Aorta (tissue), 4 donors: Measurements from ENCODE around the gene NUTM1. TPM values are rescaled to one million over a fixed set of nuclear protein-coding genes. Genes with fewer than 3 reads are reported as not detected.

Experiments
- microRNA-seq, 2 donors: library from miRNA; unstranded; fragments of <30 nt; microRNA quantifications; one replicate each; pipeline ENCODE4 v1.2.0, GENCODE V29; 2020
- polyA plus RNA-seq, 2 donors: library from polyadenylated mRNA; stranded (reverse); fragments of 200-250 nt; gene quantifications; one replicate each; pipeline ENCODE4 v1.2.3, GENCODE V29; 2013
- total RNA-seq, 2 donors: library from RNA; stranded (reverse); fragmentation: NEBNext Ultra II Directional; extraction: Animal tissue kit (Norgen Biotek cat#: 25700); gene quantifications; one replicate each; pipeline ENCODE4 v1.2.1, GENCODE V29; 2021
- donor health status: healthy with polysubstance abuse.
- donor health status: Bipolar disorder and iron deficiency.
- donor health status: DM: no; HTN: no; CAD: no.
- donor health status: DM: yes; HTN: yes; CAD: no.

The NUTM1 gene
- total and polyA plus RNA-seq, 4 donors: not detected

Small RNAs within 50 kb of the gene (microRNA-seq; reads per million reads assigned to microRNA genes)
- 0 reads per million in 2 donors for gene MIR1233-1

Other genes with a start within 250 kb of the NUTM1 start
- 10 to 100 TPM; 53.5 to 60.1 TPM for gene EMC7, start 241.5 kb upstream of the NUTM1 start, total RNA-seq
- gene EMC7, start 241.5 kb upstream of the NUTM1 start, polyA plus RNA-seq: 10 to 100 TPM; 65.4 to 91.5 TPM
- 1 to 10 TPM; 1.7 TPM for gene PGBD4, start 241.2 kb upstream of the NUTM1 start, total RNA-seq
- 1 to 10 TPM in 1 of 2 donors, under 1 TPM in 1; 0.13 to 1.4 TPM for gene PGBD4, start 241.2 kb upstream of the NUTM1 start, polyA plus RNA-seq
- gene KATNBL1, start 133.2 kb upstream of the NUTM1 start, total RNA-seq: 10 to 100 TPM; 64.5 to 64.7 TPM
- gene KATNBL1, start 133.2 kb upstream of the NUTM1 start, polyA plus RNA-seq: 10 to 100 TPM; 16.4 to 32.0 TPM
- gene EMC4, start 118.3 kb upstream of the NUTM1 start, total RNA-seq: 10 to 100 TPM; 64.9 to 71.8 TPM
- gene EMC4, start 118.3 kb upstream of the NUTM1 start, polyA plus RNA-seq: 100 to 1,000 TPM; 105 to 130 TPM
- 10 to 100 TPM; 40.5 to 46.0 TPM for gene SLC12A6, start 5.5 kb upstream of the NUTM1 start, total RNA-seq
- gene SLC12A6, start 5.5 kb upstream of the NUTM1 start, polyA plus RNA-seq: 10 to 100 TPM; 14.8 to 20.0 TPM
- gene NOP10, start 179 bp upstream of the NUTM1 start, total RNA-seq: 100 to 1,000 TPM in 1 of 2 donors, 10 to 100 TPM in 1; 95.6 to 105 TPM
- gene NOP10, start 179 bp upstream of the NUTM1 start, polyA plus RNA-seq: 100 to 1,000 TPM; 167 to 284 TPM
- gene LPCAT4, start 23.9 kb downstream of the NUTM1 start, total RNA-seq: 10 to 100 TPM; 32.1 to 78.6 TPM
- 10 to 100 TPM in 1 of 2 donors, 1 to 10 TPM in 1; 7.6 to 37.5 TPM for gene LPCAT4, start 23.9 kb downstream of the NUTM1 start, polyA plus RNA-seq
- 100 to 1,000 TPM in 1 of 2 donors, 10 to 100 TPM in 1; 70.2 to 131 TPM for gene GOLGA8A, start 94.5 kb downstream of the NUTM1 start, total RNA-seq
- 100 to 1,000 TPM in 1 of 2 donors, 1 to 10 TPM in 1; 3.6 to 150 TPM for gene GOLGA8A, start 94.5 kb downstream of the NUTM1 start, polyA plus RNA-seq
- 100 to 1,000 TPM in 1 of 2 donors, 10 to 100 TPM in 1; 93.4 to 127 TPM for gene GOLGA8B, start 240.3 kb downstream of the NUTM1 start, total RNA-seq
- 100 to 1,000 TPM in 1 of 2 donors, 1 to 10 TPM in 1; 5.8 to 123 TPM for gene GOLGA8B, start 240.3 kb downstream of the NUTM1 start, polyA plus RNA-seq